Omental fat pad (tissue), 4 donors: ENCODE measurements around the gene S100A16. TPM values are rescaled to one million over a fixed set of nuclear protein-coding genes. Genes with fewer than 3 reads are reported as not detected.
A peak's percentile ranks its signal among the peaks of the same experiment; 100 is the strongest.
"Not testable (repeated sequence)": the region's sequence is repeated elsewhere in the genome, so short reads cannot be mapped to it uniquely, and the experiment has no call there.

Experiments used
- ATAC-seq: fragments of 150-250 bp; one replicate; pipeline ENCODE4 v1.9.1; 2016; ENCODE audit warnings: mild to moderate bottlenecking, moderate library complexity; ENCODE audit not compliant: low FRiP score
- DNase-seq: peaks from one replicate; pipeline ENCODE4 v3.0.0-alpha.2; 2019; ENCODE audit warnings: low spot score
- CTCF ChIP-seq, 3 donors: fragments of 450-650 bp; IDR thresholded peaks; one replicate each; pipeline ENCODE4 v1.5.1; 2016 to 2017; ENCODE audit warnings: antibody characterized with exemption in 3 of 3, mild to moderate bottlenecking in 3 of 3, moderate library complexity in 2 of 3
- total RNA-seq, 4 donors: library from RNA; depleted of rRNA; stranded (reverse); fragments of >200 nt; gene quantifications; one replicate each; pipeline ENCODE4 v1.1.0, GENCODE V29; 2016

Gene S100A16
- total RNA-seq, 4 donors from 2014 or later, result 84.5 to 225 (median 127) TPM

- no peak for ATAC-seq
These were observed 34.0 kb downstream of the S100A16 start for GRCh38 chr1:153578936-153579335.

GRCh38 chr1:153578490-153578889, 34.4 kb downstream of the S100A16 start:
- no peak for TF ChIP-seq CTCF (IDR thresholded peaks at IDR 0.05)
- DNase-seq (no peak), ATAC-seq (no peak)

More at GRCh38 chr1:153578936-153579335, 34.0 kb downstream of the S100A16 start:
- TF ChIP-seq CTCF (IDR thresholded peaks at IDR 0.05), result no peak
- DNase-seq, result no peak

- peak; percentile 28 for ATAC-seq
- DNase-seq, result no peak
- TF ChIP-seq CTCF (IDR thresholded peaks at IDR 0.05), result no peak
These were observed 35.3 kb downstream of the S100A16 start for GRCh38 chr1:153577624-153578051.

- DNase-seq, result no peak
- no peak for ATAC-seq
- no peak for TF ChIP-seq CTCF (IDR thresholded peaks at IDR 0.05)
These were observed 35.8 kb downstream of the S100A16 start for GRCh38 chr1:153577138-153577537.

- not testable (repeated sequence) for DNase-seq, ATAC-seq
These were observed 37.4 kb downstream of the S100A16 start for GRCh38 chr1:153575497-153575896.

- not testable (repeated sequence) for ATAC-seq, DNase-seq
These were observed 37.9 kb downstream of the S100A16 start for GRCh38 chr1:153575081-153575491.

GRCh38 chr1:153573351-153573750, 39.6 kb downstream of the S100A16 start:
- DNase-seq, result no peak
- TF ChIP-seq CTCF (IDR thresholded peaks at IDR 0.05), result no peak
- no peak for ATAC-seq

GRCh38 chr1:153572569-153573015, 40.3 kb downstream of the S100A16 start:
- DNase-seq (no peak), ATAC-seq (peak; percentile 73)
- TF ChIP-seq CTCF (IDR thresholded peaks at IDR 0.05), result peak in 2 of 3 donors; percentile 29 to 62
